Measurements from ENCODE around the gene TBC1D22B.

The TBC1D22B gene

GRCh38 chr6:37373822-37374471 lies 116.4 kb downstream of the TBC1D22B start:
- peaks cover 7% of the 10 kb centered on the region for H3K36me3 ChIP-seq (ENCODE audit: control insufficient read depth, insufficient read depth, low read length)
- H3K27me3 ChIP-seq (ENCODE audit: control insufficient read depth, insufficient read depth, low read length) = no peaks in the 10 kb centered on the region
- no peak overlapping the region for H3K4me3 ChIP-seq (ENCODE audit: low read depth, low read length)
- H3K9me3 ChIP-seq (ENCODE audit: control insufficient read depth, insufficient read depth, low read length) = no peaks in the 10 kb centered on the region
- H3K9ac ChIP-seq (ENCODE audit: low read depth, low read length) = no peak overlapping the region
- H3K4me1 ChIP-seq (ENCODE audit: control insufficient read depth, insufficient read depth, low read length) = no peaks in the 10 kb centered on the region

GRCh38 chr6:37375376-37375775 lies 117.8 kb downstream of the TBC1D22B start:
- H3K4me1 ChIP-seq (ENCODE audit: control insufficient read depth, insufficient read depth, low read length) = no peaks in the 10 kb centered on the region
- no peak overlapping the region for H3K4me3 ChIP-seq (ENCODE audit: low read depth, low read length)
- no peaks in the 10 kb centered on the region for H3K27me3 ChIP-seq (ENCODE audit: control insufficient read depth, insufficient read depth, low read length)
- H3K36me3 ChIP-seq (ENCODE audit: control insufficient read depth, insufficient read depth, low read length) = peaks cover 7% of the 10 kb centered on the region
- no peak overlapping the region for H3K9ac ChIP-seq (ENCODE audit: low read depth, low read length)
- no peaks in the 10 kb centered on the region for H3K9me3 ChIP-seq (ENCODE audit: control insufficient read depth, insufficient read depth, low read length)

- Histone ChIP-seq H3K4me3 (ENCODE audit: low read depth, low read length) (no peak overlapping the region), H3K4me1 (ENCODE audit: control insufficient read depth, insufficient read depth, low read length) (no peaks in the 10 kb centered on the region), H3K9me3 (ENCODE audit: control insufficient read depth, insufficient read depth, low read length) (no peaks in the 10 kb centered on the region), H3K9ac (ENCODE audit: low read depth, low read length) (no peak overlapping the region), H3K36me3 (ENCODE audit: control insufficient read depth, insufficient read depth, low read length) (peaks cover 5% of the 10 kb centered on the region), H3K27me3 (ENCODE audit: control insufficient read depth, insufficient read depth, low read length) (no peaks in the 10 kb centered on the region)
Measured at GRCh38 chr6:37376078-37376743, 118.6 kb downstream of the TBC1D22B start.

GRCh38 chr6:37381579-37381978 lies 124.0 kb downstream of the TBC1D22B start:
- Histone ChIP-seq H3K36me3 (ENCODE audit: control insufficient read depth, insufficient read depth, low read length) (peaks cover 7% of the 10 kb centered on the region), H3K4me1 (ENCODE audit: control insufficient read depth, insufficient read depth, low read length) (no peaks in the 10 kb centered on the region), H3K27me3 (ENCODE audit: control insufficient read depth, insufficient read depth, low read length) (no peaks in the 10 kb centered on the region), H3K9me3 (ENCODE audit: control insufficient read depth, insufficient read depth, low read length) (no peaks in the 10 kb centered on the region), H3K4me3 (ENCODE audit: low read depth, low read length) (no peak overlapping the region), H3K9ac (ENCODE audit: low read depth, low read length) (no peak overlapping the region)
